T-helper 2 cell (primary cell): ENCODE results near the gene CSPG4.
"Not testable (repeated sequence)": the region's sequence is repeated elsewhere in the genome, so short reads cannot be mapped to it uniquely, and the experiment has no call there.

Experiments used
- DNase-seq, 5 experiments: peaks; one replicate each; pipeline versions ENCODE4 v3.0.0 to v3.0.0-alpha.2; 2012 to 2022

CSPG4 gene

GRCh38 chr15:75703440-75704262 is 9.0 kb downstream of the CSPG4 start:
- not testable (repeated sequence) for DNase-seq

DNA sequence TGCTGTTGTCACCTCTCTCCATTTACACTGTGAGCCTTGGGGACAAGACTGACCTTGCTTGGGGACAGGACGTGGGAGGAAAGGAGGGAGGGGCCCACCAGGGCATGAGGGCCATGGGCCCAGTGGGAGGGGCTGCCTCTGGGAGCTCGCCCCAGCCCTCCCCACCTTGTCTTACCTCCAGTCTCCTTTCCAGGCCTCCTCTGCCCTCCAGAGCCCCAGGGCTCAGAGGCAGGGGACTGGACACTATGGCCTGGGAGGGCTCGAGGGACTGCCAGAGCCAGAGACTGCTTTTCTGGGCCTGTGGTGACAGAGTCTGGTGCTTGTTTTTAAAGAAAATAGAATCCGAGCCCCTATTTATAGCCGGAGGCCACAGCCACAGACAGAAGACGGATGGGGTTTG is 10.2 kb downstream of the CSPG4 start:
- no peak for DNase-seq

DNA sequence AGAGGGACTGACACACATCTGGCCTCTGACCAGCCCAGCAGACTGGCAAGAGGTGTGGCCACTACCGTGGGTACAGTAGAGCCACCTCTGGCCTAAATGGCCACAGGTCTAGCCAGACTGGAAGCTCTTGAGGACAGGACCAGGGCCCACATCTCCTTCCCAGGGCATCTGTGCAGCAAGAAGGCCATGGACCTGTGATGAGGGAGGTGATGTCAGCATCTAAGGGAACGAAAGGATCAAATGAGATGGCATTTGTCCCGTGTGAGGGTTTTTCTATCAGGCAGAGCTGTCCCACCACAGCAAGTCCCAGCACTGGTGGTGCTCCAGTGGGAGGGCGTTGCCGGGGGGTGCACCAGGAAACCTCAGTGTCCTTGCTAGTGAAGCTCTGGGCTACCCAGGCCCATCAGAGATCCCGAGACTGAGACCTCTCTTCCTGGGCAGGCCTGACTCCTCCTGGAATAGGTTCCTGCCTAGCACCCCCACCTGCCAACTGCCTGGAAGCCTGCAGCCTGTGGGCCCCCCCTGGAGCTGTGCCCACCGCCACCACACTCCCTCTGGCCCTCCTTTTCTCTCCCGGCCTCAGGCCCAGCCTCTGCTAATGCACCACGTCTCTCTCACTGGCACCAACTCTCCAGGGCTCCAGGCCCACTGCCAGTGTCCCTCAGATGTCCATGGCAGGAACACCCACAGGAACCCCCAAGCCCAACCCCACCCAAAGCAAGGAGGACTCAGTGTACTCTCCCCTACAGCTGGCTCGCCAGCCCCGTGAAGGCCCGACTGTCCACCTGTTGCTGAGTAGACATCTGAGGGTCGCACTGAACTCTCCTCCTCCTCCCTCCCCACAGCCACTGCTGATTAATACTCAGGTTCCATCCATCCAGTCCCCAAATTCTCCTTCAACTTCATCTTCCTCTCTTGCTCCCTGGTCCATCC is 11.3 kb downstream of the CSPG4 start:
- DNase-seq: not testable (repeated sequence)

DNA sequence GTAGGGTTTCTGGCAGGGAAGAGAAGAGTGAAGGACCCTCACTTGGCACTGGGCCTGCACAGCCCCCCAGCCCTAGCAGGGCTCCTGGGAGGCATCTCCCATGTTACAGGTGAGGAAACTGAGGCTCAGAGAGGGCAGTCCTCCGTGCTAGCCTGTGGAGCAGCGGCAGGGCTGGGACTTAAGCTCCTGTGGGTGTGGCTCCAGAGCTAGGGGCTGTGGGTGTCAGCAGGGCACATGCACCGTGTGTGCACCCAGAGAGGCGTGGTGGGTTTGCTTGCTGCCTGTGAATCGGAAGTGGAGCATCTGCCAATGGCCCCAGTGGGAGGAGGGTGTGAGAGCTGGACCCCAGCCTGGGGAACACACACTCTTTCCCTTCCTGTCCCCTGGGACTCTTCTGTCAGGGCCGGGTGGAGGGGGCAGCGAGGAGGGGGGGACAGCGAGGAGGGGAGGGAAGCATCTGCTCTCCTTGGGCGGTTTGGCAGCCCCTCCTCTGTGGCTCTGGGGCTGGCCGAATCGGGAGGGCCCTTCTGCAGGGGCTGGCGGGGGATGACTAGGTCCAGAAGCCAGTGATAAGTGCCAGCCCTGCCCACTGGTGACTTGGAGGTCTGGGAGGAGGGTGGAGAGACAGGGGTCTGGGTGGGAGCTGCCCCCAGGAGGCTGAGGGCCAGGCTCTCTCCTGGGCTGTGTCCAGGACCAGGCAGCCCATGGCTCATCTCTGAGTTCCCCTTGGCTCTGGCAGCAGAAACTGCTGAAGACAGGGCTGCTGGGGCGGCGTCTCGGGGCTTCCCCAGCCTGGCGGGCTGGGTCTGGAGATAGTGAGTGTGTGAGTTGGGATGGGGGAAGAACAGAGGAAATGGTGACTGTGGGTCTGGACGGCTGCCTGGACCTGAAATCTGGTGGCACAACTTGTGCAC is 12.4 kb downstream of the CSPG4 start:
- DNase-seq: not testable (repeated sequence)

DNA sequence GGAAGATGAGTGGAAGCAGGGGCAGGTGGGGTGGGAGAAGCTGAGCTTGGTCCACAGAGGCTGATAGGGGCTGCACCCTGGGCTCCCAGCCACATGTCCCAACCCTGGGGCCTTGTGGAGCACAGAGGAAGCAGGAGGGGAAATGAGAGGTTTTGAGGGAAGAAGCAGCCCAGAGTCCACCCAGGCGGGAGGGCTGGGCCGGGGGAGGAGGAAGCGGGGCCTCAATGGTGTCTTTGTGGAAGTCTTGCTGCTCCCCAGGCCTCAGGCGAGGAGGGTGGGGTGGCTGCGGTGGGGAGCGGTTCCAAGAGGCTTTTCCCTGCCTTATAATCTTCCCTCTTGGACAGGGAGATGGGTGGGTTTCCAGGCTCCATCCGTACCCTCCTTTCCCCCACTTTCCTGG is 13.1 kb downstream of the CSPG4 start:
- DNase-seq: not testable (repeated sequence)

- not testable (repeated sequence) for DNase-seq
Observed at GRCh38 chr15:75697974-75698747, 14.5 kb downstream of the CSPG4 start.

DNA sequence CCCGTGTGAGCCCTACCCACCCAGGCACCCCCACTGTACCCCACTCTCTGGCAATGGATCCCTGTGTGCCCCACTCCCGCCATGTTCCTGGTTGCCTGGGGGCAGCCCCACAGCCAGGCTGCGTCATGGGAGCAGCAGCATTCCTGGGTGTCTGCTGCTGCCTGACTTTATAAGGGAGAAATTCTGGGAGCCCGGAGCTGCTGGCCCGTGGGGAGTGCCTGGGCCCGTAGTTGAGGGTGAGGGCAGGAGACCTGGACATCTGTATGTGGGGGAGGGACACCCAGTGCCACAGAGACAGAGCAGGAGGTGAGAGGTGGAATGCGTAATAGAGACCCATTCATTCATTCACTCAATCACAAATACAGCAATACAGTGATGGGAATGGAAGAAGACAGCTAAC is 15.1 kb downstream of the CSPG4 start:
- no peak for DNase-seq

DNA sequence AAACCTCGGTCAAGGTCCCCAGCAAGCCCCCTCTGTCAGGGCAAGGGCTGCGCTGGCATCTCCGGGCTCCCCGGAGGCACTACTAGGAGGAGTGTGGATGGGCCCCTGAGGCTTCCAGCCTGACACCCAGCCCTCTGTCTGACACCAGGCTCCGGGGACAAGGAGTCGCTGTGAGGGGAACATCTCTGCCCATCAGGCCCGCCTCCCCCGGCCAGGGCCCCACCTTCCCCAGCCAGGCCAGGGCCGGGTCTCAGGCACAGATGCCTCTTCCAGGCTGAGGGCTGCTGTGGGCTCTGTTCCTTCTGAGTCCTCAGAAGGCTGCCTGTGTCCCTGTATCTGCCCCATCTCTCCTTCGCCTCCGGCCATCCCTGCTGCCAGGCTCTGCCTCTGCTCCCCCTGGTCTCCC is 15.8 kb downstream of the CSPG4 start:
- no peak for DNase-seq

- no peak for DNase-seq
Observed at GRCh38 chr15:75696311-75696720, 16.3 kb downstream of the CSPG4 start.

- no peak for DNase-seq
Observed at GRCh38 chr15:75695634-75696310, 16.9 kb downstream of the CSPG4 start.

- DNase-seq: no peak
Observed at GRCh38 chr15:75695220-75695619, 17.4 kb downstream of the CSPG4 start.

GRCh38 chr15:75694241-75695182 is 18.1 kb downstream of the CSPG4 start:
- no peak for DNase-seq

DNA sequence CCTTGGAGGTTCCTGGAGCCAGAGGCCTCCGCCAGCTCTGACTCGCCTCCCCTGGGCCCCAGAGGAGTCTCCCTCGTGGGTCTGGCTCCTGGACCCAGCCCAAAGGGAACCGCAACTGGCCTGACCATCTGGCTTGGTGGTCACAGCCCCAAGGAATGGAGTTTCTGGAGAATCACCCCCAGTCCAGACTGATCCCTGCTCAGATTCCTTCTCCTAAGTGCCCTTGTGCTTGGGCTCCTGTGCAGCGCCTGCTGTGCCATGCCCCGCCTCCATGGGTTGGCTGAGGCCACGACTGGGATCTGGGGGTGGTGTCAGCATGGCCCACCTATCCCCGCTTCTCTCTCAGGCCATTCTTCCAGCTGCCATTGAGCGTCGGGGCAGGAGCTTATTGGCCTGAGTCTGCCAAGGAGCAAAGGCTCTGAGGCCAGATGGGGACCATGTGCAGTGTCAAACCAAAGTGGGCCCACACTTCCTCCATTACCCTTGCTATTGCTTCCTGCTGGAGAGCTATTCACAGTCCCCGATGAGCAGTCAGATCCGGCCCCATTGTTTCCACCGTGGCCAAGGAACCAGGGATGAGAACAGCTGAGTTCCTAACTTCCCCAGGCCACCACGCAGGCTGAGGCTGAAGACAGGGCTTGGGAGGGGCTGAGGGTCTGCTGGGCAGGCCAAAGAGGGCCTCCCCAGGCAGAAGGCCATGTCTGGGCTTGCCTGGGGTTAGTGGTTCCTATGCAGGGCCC is 19.0 kb downstream of the CSPG4 start:
- no peak for DNase-seq

- not testable (repeated sequence) for DNase-seq
Observed at GRCh38 chr15:75693028-75693427, 19.6 kb downstream of the CSPG4 start.

- not testable (repeated sequence) for DNase-seq
Observed at GRCh38 chr15:75692311-75692710, 20.3 kb downstream of the CSPG4 start.

- DNase-seq: not testable (repeated sequence)
Observed at GRCh38 chr15:75689429-75689828, 23.2 kb downstream of the CSPG4 start.

DNA sequence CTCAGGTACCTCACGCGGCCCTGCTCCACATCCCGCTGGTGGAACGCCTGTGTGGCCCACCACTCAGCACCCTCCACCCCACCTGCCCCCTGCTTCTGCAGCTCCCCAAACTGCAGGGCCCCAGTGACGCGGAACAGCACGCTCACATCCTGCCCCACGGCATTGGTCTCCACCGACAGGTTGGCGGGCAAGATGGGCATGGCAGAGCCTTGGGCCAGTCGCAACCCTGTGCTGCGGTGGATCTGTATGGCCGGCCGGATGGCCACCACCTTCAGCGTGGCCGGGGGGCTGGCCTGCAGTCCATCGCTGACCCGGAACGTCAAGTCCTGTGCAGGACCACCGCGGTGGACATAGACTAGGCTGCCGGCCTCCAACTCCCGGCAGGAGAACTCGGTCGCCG is 23.8 kb downstream of the CSPG4 start:
- DNase-seq: no peak

GRCh38 chr15:75688278-75688557 is 24.4 kb downstream of the CSPG4 start:
- no peak for DNase-seq
